ENCODE data around the gene OR2T1. TPM values are rescaled to one million over a fixed set of nuclear protein-coding genes. Genes with fewer than 3 reads are reported as not detected.

Gene OR2T1
- not detected in 2 replicates for total RNA-seq (2011; cell fraction: chromatin; rRNA removed; ENCODE audit: low replicate concordance)
- total RNA-seq (2011; cell fraction: nucleolus; rRNA removed) = not detected in 2 replicates
- not detected in 2 replicates for total RNA-seq (2011; cell fraction: nucleoplasm; rRNA removed)
- not detected in 2 replicates for total RNA-seq (2014; rRNA removed)
- not detected in 2 replicates for total RNA-seq (2014; rRNA removed; fragmentation: Illumina TruSeq; extraction: Trizol)
- not detected in 2 replicates for total RNA-seq (2015; rRNA removed; fragmentation: Illumina TruSeq; extraction: Trizol)
- total RNA-seq (2021) = not detected in 2 replicates
- polyA plus RNA-seq (2011; rRNA removed) = not detected in 2 replicates
- polyA plus RNA-seq (2011; cell fraction: cytosol; rRNA removed) = not detected in 2 replicates
- polyA plus RNA-seq (2011; cell fraction: nucleus; rRNA removed) = not detected in 2 replicates
- not detected in 2 replicates for polyA plus RNA-seq (2012)
- not detected in 2 replicates for polyA plus RNA-seq (2014; fragmentation: Illumina TruSeq; extraction: Trizol)
- polyA plus RNA-seq (2014; fragmentation: Nextera tagmentation; extraction: Ambion mirVana) = not detected
- polyA plus RNA-seq (2014; rRNA removed) = not detected in 2 replicates
- not detected in 2 replicates for polyA minus RNA-seq (2011; rRNA and poly(A)+ RNA removed)
- polyA minus RNA-seq (2011; cell fraction: cytosol; rRNA and poly(A)+ RNA removed) = not detected in 2 replicates
- polyA minus RNA-seq (2011; cell fraction: nucleus; rRNA and poly(A)+ RNA removed) = not detected in 2 replicates
- Bru-seq, nascent RNA = not detected
- not detected for BruChase-seq, experiment 1, labeled RNA remaining after a 2-hour chase
- BruChase-seq, experiment 2, labeled RNA remaining after a 6-hour chase = not detected
- long read RNA-seq, experiment 1 = 0 reads
- long read RNA-seq, experiment 2 = 0 reads
- long read RNA-seq, experiment 3 = 0 reads

DNA sequence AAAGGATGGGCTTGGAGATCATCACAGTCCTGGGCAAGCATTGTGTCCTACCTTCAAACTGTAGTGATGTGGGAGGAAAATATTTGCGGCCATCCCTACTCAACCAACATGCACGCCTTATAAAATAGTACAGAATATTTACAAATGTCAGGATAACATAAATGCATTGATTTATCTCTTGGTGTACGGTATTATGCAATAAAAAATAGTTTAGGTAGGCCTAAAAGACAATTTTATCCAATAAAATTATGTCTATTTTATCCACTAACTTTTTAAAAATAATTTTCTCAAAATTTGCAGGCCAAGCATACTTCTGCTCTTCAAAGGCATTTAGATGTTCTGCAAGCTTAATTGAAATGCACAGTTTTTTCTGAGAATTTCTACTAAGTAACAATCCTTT, at the start of gene OR2T1:
TSS of gene OR2T1 (plus strand) at position 301 of the 400 bp plus-strand sequence. CDS start 3,100 bp downstream, outside the sequence.
- 2% methylated on average over 3 of the region's 3 CpGs for WGBS (ENCODE audit: insufficient coverage, low coverage, missing lambda C conversion rate)
- no peak within 1 kb of the TSS for H3K27ac ChIP-seq (ENCODE audit: extremely low read depth, low read depth, low read length)
- TF ChIP-seq STAG1 (CRISPR knock-in tag; IDR thresholded peaks at IDR 0.05; ENCODE audit: borderline replicate concordance) (no peak), SIRT6 (IDR thresholded peaks at IDR 0.05; ENCODE audit: low read depth, low read length) (no peak), CEBPG (CRISPR knock-in tag; IDR thresholded peaks at IDR 0.05) (no peak), CEBPG (tag; conservative IDR thresholded peaks at IDR 0.05 in 1 of 2, IDR thresholded peaks at IDR 0.05 in 1 of 2) (peak in 1 of 2 experiments; percentile 25; a peak in 1 of 4 replicates)
- DNase-seq (ENCODE audit: extremely low read depth in 1 of 4, low spot score in 3 of 4) (no peak), FAIRE-seq (no peak), ATAC-seq (no peak)
- no peaks in the 10 kb centered on the region for H4K20me1 ChIP-seq (replicated peaks; ENCODE audit: control insufficient read depth, insufficient read depth, low read length)
- H3K79me2 ChIP-seq (ENCODE audit: control insufficient read depth, insufficient read depth, low read length) = no peaks in the 10 kb centered on the region
- ChIA-PET POLR2A (no interaction called here), CTCF (ENCODE audit: low intra/inter-chr PET ratio) (no interaction called here)
- H3K27me3 ChIP-seq (ENCODE audit: control insufficient read depth in 2 of 2, insufficient read depth in 2 of 2, low read length in 2 of 2) = no peaks in the 10 kb centered on the region
- no peak within 1 kb of the TSS for H3K4me3 ChIP-seq
- H3K9me1 ChIP-seq (ENCODE audit: control insufficient read depth, insufficient read depth, low read length) = no peaks in the 10 kb centered on the region
- no peak within 1 kb of the TSS for H3K9ac ChIP-seq (ENCODE audit: insufficient read depth in 1 of 2, low read depth in 2 of 2, low read length in 2 of 2)
- in situ Hi-C loops (cut with MboI) (no loop called here), intact Hi-C loops (cut with micrococcal nuclease) (no loop called here)
- no peaks in the 10 kb centered on the region for H3K4me1 ChIP-seq (replicated peaks in 1 of 2; ENCODE audit: control insufficient read depth in 2 of 2, insufficient read depth in 2 of 2, low read length in 2 of 2)
- H3K9me3 ChIP-seq (replicated peaks; ENCODE audit: control insufficient read depth, insufficient read depth, low read depth, low read length) = peaks cover 6% of the 10 kb centered on the region
- no peak within 1 kb of the TSS for H3K4me2 ChIP-seq (ENCODE audit: insufficient read depth, low read length)
- no TSS peak for BruUV-seq (replicated peaks)
- H3K36me3 ChIP-seq (ENCODE audit: control insufficient read depth, insufficient read depth, low read length) = no peaks in the 10 kb centered on the region
- no peak within 1 kb of the TSS for H2AFZ ChIP-seq (ENCODE audit: low read depth, low read length)
